Measurements from ENCODE around the gene LRP11. TPM values are rescaled to one million over a fixed set of nuclear protein-coding genes. Genes with fewer than 3 reads are reported as not detected.

The LRP11 gene
- total and polyA plus RNA-seq, 7 experiments from 2014 or later = 0.76 to 3.7 (median 1.7) TPM

DNA sequence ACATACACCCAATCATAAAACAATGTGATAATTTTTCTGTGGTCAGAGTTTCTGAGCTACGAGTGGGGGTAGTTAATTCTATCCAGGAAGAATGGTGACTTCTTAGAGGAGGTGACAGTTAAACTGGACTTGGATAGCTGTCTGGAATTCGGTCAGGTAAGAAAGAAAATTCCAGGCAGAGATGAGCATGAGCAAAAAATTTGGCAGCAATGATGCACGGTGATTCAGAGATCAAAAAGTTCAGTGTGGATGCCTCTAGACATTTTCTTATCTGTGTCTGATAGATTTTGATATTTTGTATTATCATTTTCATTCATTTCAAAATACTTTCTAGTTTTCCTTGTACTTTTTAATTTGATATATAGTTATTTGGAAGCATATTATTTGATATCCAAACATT, 21.7 kb upstream of the LRP11 start:
- Mint-ChIP-seq H3K36me3 (no peaks in the 10 kb centered on the region), H3K4me3 (no peak overlapping the region), H3K4me1 (no peaks in the 10 kb centered on the region), H3K27me3 (peaks cover 4 to 34% (median 16%) of the 10 kb centered on the region in 5 donors), H3K27ac (no peak overlapping the region), H3K9me3 (no peaks in the 10 kb centered on the region)
- no peak for ATAC-seq
- DNase-seq = no peak
- Histone ChIP-seq H3K27ac (ENCODE audit: low read depth, low read length) (no peak overlapping the region), H3K4me3 (ENCODE audit: low read length) (no peak overlapping the region), H3K27me3 (ENCODE audit: control insufficient read depth in 2 of 2, insufficient read depth in 2 of 2, low read length in 2 of 2) (no peaks in the 10 kb centered on the region), H3K36me3 (ENCODE audit: control insufficient read depth in 2 of 3, insufficient read depth in 3 of 3, low read length in 3 of 3) (no peaks in the 10 kb centered on the region), H3K9me3 (ENCODE audit: control insufficient read depth in 2 of 3, low read length in 3 of 3) (no peaks in the 10 kb centered on the region), H3K4me1 (ENCODE audit: control insufficient read depth in 2 of 2, insufficient read depth in 2 of 2, low read length in 2 of 2) (no peaks in the 10 kb centered on the region)
- ChIA-PET POLR2A (no interaction called here), CTCF (no interaction called here)
- intact Hi-C loops (cut with micrococcal nuclease) = no loop called here

GRCh38 chr6:149884617-149885016, 20.5 kb upstream of the LRP11 start:
- Histone ChIP-seq H3K27me3 (ENCODE audit: control insufficient read depth in 2 of 2, insufficient read depth in 2 of 2, low read length in 2 of 2) (no peaks in the 10 kb centered on the region), H3K27ac (ENCODE audit: low read depth, low read length) (no peak overlapping the region), H3K4me1 (ENCODE audit: control insufficient read depth in 2 of 2, insufficient read depth in 2 of 2, low read length in 2 of 2) (no peaks in the 10 kb centered on the region), H3K4me3 (ENCODE audit: low read length) (no peak overlapping the region), H3K9me3 (ENCODE audit: control insufficient read depth in 2 of 3, low read length in 3 of 3) (no peaks in the 10 kb centered on the region), H3K36me3 (ENCODE audit: control insufficient read depth in 2 of 3, insufficient read depth in 3 of 3, low read length in 3 of 3) (no peaks in the 10 kb centered on the region)
- intact Hi-C loops (cut with micrococcal nuclease) = loop anchor here in 1 of 2 donors (5.0 kb wide), 1 partner anchor 43 kb away; no protein-coding TSS in a partner anchor
- Mint-ChIP-seq H3K4me3 (no peak overlapping the region), H3K4me1 (no peaks in the 10 kb centered on the region), H3K27ac (no peak overlapping the region), H3K36me3 (no peaks in the 10 kb centered on the region), H3K27me3 (peaks cover 17 to 38% (median 24%) of the 10 kb centered on the region in 5 donors), H3K9me3 (no peaks in the 10 kb centered on the region)
- ChIA-PET POLR2A (no interaction called here), CTCF (interaction anchor here (0.6 kb wide), 1 partner anchor 88 kb away, joined by 3 read pairs; no protein-coding TSS in a partner anchor)
- ATAC-seq (no peak), DNase-seq (no peak)

DNA sequence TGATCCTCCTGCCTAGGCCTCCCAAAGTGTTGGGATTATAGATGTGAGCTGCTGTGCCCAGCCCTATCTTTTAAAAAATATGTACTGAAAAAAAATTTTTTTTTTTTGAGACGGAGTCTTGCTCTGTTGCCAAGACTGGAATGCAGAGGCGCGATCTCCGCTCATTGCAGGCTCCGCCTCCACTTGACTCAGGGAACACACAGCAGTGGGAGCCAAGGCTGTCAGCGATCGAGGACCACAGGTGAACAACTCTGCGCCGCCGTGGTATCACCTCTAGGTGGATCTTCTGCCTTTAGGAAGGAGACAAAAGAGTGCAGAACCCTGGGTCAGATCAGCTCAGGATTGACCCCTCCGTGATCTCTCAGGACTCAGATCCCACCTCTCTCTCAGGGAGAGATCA, 20.1 kb upstream of the LRP11 start:
- DNase-seq (no peak), ATAC-seq (no peak)
- Histone ChIP-seq H3K36me3 (ENCODE audit: control insufficient read depth in 2 of 3, insufficient read depth in 3 of 3, low read length in 3 of 3) (no peaks in the 10 kb centered on the region), H3K27ac (ENCODE audit: low read depth, low read length) (no peak overlapping the region), H3K27me3 (ENCODE audit: control insufficient read depth in 2 of 2, insufficient read depth in 2 of 2, low read length in 2 of 2) (no peaks in the 10 kb centered on the region), H3K9me3 (ENCODE audit: control insufficient read depth in 2 of 3, low read length in 3 of 3) (no peaks in the 10 kb centered on the region), H3K4me1 (ENCODE audit: control insufficient read depth in 2 of 2, insufficient read depth in 2 of 2, low read length in 2 of 2) (no peaks in the 10 kb centered on the region), H3K4me3 (ENCODE audit: low read length) (no peak overlapping the region)
- Mint-ChIP-seq H3K36me3 (no peaks in the 10 kb centered on the region), H3K27me3 (peaks cover 21 to 42% (median 28%) of the 10 kb centered on the region in 5 donors), H3K27ac (no peak overlapping the region), H3K9me3 (no peaks in the 10 kb centered on the region), H3K4me3 (no peak overlapping the region), H3K4me1 (no peaks in the 10 kb centered on the region)
- ChIA-PET POLR2A (no interaction called here), CTCF (interaction anchor here (0.6 kb wide), 1 partner anchor 88 kb away, joined by 3 read pairs; no protein-coding TSS in a partner anchor)
- intact Hi-C loops (cut with micrococcal nuclease) = loop anchor here in 1 of 2 donors (5.0 kb wide), 1 partner anchor 43 kb away; no protein-coding TSS in a partner anchor

- intact Hi-C loops (cut with micrococcal nuclease) = loop anchor here in 1 of 2 donors (5.0 kb wide), 1 partner anchor 45 kb away; no protein-coding TSS in a partner anchor
- no peak overlapping the region for H3K4me3 Mint-ChIP-seq
These were observed 17.7 kb upstream of the LRP11 start for GRCh38 chr6:149881860-149882259.

GRCh38 chr6:149881066-149881766, 17.1 kb upstream of the LRP11 start:
- Histone ChIP-seq H3K27me3 (ENCODE audit: control insufficient read depth in 2 of 2, insufficient read depth in 2 of 2, low read length in 2 of 2) (no peaks in the 10 kb centered on the region), H3K9me3 (ENCODE audit: control insufficient read depth in 2 of 3, low read length in 3 of 3) (no peaks in the 10 kb centered on the region), H3K4me3 (ENCODE audit: low read length) (no peak overlapping the region), H3K36me3 (ENCODE audit: control insufficient read depth in 2 of 3, insufficient read depth in 3 of 3, low read length in 3 of 3) (no peaks in the 10 kb centered on the region), H3K27ac (ENCODE audit: low read depth, low read length) (no peak overlapping the region), H3K4me1 (ENCODE audit: control insufficient read depth in 2 of 2, insufficient read depth in 2 of 2, low read length in 2 of 2) (no peaks in the 10 kb centered on the region)
- ChIA-PET POLR2A (no interaction called here), CTCF (interaction anchor here (0.6 kb wide), 1 partner anchor 10 kb away, joined by 3 read pairs; no protein-coding TSS in a partner anchor)
- Mint-ChIP-seq H3K9me3 (peaks cover 0 to 1% (median 0%) of the 10 kb centered on the region in 11 donors), H3K4me3 (no peak overlapping the region), H3K4me1 (peaks cover 0 to 3% (median 0%) of the 10 kb centered on the region in 7 donors), H3K36me3 (no peaks in the 10 kb centered on the region), H3K27me3 (peaks cover 28 to 61% (median 48%) of the 10 kb centered on the region in 5 donors), H3K27ac (no peak overlapping the region)
- no peak for DNase-seq
- intact Hi-C loops (cut with micrococcal nuclease) = loop anchor here in 1 of 2 donors (5.0 kb wide), 1 partner anchor 46 kb away; no protein-coding TSS in a partner anchor
- ATAC-seq = no peak

More at GRCh38 chr6:149881860-149882259, 17.7 kb upstream of the LRP11 start:
- Mint-ChIP-seq H3K27ac (no peak overlapping the region), H3K27me3 (peaks cover 28 to 56% (median 47%) of the 10 kb centered on the region in 5 donors), H3K36me3 (no peaks in the 10 kb centered on the region), H3K4me1 (peaks cover 0 to 3% (median 0%) of the 10 kb centered on the region in 7 donors), H3K9me3 (peaks cover 0 to 1% (median 0%) of the 10 kb centered on the region in 11 donors)
- no peaks in the 10 kb centered on the region for H3K9me3 ChIP-seq (ENCODE audit: control insufficient read depth in 2 of 3, low read length in 3 of 3)
- H3K4me3 ChIP-seq (ENCODE audit: low read length) = no peak overlapping the region
- no peak overlapping the region for H3K27ac ChIP-seq (ENCODE audit: low read depth, low read length)
- H3K36me3 ChIP-seq (ENCODE audit: control insufficient read depth in 2 of 3, insufficient read depth in 3 of 3, low read length in 3 of 3) = no peaks in the 10 kb centered on the region
- CTCF ChIA-PET = interaction anchor here (0.6 kb wide), 1 partner anchor 11 kb away, joined by 3 read pairs; no protein-coding TSS in a partner anchor
- no peak for DNase-seq
- no peaks in the 10 kb centered on the region for H3K27me3 ChIP-seq (ENCODE audit: control insufficient read depth in 2 of 2, insufficient read depth in 2 of 2, low read length in 2 of 2)
- no peak for ATAC-seq
- POLR2A ChIA-PET = no interaction called here
- no peaks in the 10 kb centered on the region for H3K4me1 ChIP-seq (ENCODE audit: control insufficient read depth in 2 of 2, insufficient read depth in 2 of 2, low read length in 2 of 2)

- intact Hi-C loops (cut with micrococcal nuclease) = no loop called here
These were observed 13.5 kb upstream of the LRP11 start for GRCh38 chr6:149877659-149878058.

More at GRCh38 chr6:149877659-149878058, 13.5 kb upstream of the LRP11 start:
- no peak for ATAC-seq
- H3K27me3 Mint-ChIP-seq = peaks cover 28 to 68% (median 59%) of the 10 kb centered on the region in 5 donors
- no peak overlapping the region for H3K4me3 Mint-ChIP-seq
- peaks cover 0 to 13% (median 0%) of the 10 kb centered on the region in 11 donors for H3K9me3 Mint-ChIP-seq
- no peaks in the 10 kb centered on the region for H3K27me3 ChIP-seq (ENCODE audit: control insufficient read depth in 2 of 2, insufficient read depth in 2 of 2, low read length in 2 of 2)
- H3K27ac ChIP-seq (ENCODE audit: low read depth, low read length) = no peak overlapping the region
- POLR2A ChIA-PET = no interaction called here
- no peak for DNase-seq
- peaks cover 0 to 3% (median 0%) of the 10 kb centered on the region in 7 donors for H3K4me1 Mint-ChIP-seq
- H3K4me1 ChIP-seq (ENCODE audit: control insufficient read depth in 2 of 2, insufficient read depth in 2 of 2, low read length in 2 of 2) = no peaks in the 10 kb centered on the region
- H3K9me3 ChIP-seq (ENCODE audit: control insufficient read depth in 2 of 3, low read length in 3 of 3) = no peaks in the 10 kb centered on the region
- H3K36me3 ChIP-seq (ENCODE audit: control insufficient read depth in 2 of 3, insufficient read depth in 3 of 3, low read length in 3 of 3) = no peaks in the 10 kb centered on the region
- H3K27ac Mint-ChIP-seq = no peak overlapping the region
- CTCF ChIA-PET = interaction anchor here (0.6 kb wide), 1 partner anchor 11 kb away, joined by 3 read pairs; no protein-coding TSS in a partner anchor
- H3K36me3 Mint-ChIP-seq = no peaks in the 10 kb centered on the region
- H3K4me3 ChIP-seq (ENCODE audit: low read length) = no peak overlapping the region
